ENCODE measurements around the gene RSBN1L.

DNA sequence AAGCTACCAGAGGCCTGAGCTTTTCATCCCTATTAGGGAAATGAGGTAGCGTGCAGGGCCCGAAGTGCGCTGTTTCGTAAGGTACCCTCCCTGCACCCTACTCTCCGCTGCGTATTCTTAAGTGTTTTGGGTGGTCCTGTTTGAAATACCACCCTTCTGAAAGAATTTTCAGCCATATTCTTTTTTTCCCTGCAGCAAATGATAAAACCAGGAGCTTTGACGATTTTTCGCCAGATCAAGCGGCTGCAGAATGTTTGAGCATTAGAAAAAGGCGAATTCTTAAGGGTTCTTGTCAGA, 1.2 kb downstream of the RSBN1L start:
- TF ChIP-seq BACH2 (CRISPR knock-in tag; IDR thresholded peaks at IDR 0.05; ENCODE audit: borderline replicate concordance) (no peak), ZFP3 (CRISPR knock-in tag; IDR thresholded peaks at IDR 0.05) (no peak), RARB (CRISPR knock-in tag; IDR thresholded peaks at IDR 0.05) (no peak), PPARA (CRISPR knock-in tag; IDR thresholded peaks at IDR 0.05; ENCODE audit: borderline replicate concordance) (no peak), ZNF565 (CRISPR knock-in tag; conservative IDR thresholded peaks at IDR 0.05; ENCODE audit: low read depth) (no peak)
- TF ChIP-seq, protein P1, sequence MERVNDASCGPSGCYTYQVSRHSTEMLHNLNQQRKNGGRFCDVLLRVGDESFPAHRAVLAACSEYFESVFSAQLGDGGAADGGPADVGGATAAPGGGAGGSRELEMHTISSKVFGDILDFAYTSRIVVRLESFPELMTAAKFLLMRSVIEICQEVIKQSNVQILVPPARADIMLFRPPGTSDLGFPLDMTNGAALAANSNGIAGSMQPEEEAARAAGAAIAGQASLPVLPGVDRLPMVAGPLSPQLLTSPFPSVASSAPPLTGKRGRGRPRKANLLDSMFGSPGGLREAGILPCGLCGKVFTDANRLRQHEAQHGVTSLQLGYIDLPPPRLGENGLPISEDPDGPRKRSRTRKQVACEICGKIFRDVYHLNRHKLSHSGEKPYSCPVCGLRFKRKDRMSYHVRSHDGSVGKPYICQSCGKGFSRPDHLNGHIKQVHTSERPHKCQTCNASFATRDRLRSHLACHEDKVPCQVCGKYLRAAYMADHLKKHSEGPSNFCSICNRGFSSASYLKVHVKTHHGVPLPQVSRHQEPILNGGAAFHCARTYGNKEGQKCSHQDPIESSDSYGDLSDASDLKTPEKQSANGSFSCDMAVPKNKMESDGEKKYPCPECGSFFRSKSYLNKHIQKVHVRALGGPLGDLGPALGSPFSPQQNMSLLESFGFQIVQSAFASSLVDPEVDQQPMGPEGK (CRISPR knock-in tag; IDR thresholded peaks at IDR 0.05; ENCODE audit: borderline replicate concordance): no peak
- TF ChIP-seq, protein P2, sequence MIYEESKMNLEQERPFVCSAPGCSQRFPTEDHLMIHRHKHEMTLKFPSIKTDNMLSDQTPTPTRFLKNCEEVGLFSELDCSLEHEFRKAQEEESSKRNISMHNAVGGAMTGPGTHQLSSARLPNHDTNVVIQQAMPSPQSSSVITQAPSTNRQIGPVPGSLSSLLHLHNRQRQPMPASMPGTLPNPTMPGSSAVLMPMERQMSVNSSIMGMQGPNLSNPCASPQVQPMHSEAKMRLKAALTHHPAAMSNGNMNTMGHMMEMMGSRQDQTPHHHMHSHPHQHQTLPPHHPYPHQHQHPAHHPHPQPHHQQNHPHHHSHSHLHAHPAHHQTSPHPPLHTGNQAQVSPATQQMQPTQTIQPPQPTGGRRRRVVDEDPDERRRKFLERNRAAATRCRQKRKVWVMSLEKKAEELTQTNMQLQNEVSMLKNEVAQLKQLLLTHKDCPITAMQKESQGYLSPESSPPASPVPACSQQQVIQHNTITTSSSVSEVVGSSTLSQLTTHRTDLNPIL (CRISPR knock-in tag; IDR thresholded peaks at IDR 0.05; ENCODE audit: low read depth): no peak

Measured in SK-N-SH treated with all-trans-retinoic acid at 6 μM for 48 hours (cell line).